ENCODE results near the gene GTF2A1.
"Not testable (repeated sequence)": the region's sequence is repeated elsewhere in the genome, so short reads cannot be mapped to it uniquely, and the experiment has no call there.

- TF ChIP-seq CTCF, POLR2A (IDR thresholded peaks at IDR 0.05): not testable (repeated sequence)
Observed at GRCh38 chr14:81236849-81237248, 16.1 kb upstream of the GTF2A1 start.
